IPS DF 6.9 (cell line): ENCODE data around the gene XRCC5.

Experiments used
- DNase-seq: peaks from one replicate; pipeline ENCODE4 v3.0.0-alpha.2; 2013; ENCODE audit warnings: low read depth, low spot score
- H3K27ac ChIP-seq: one replicate; pipeline ENCODE4 v1.5.1; 2013; ENCODE audit warnings: low read length, control low read depth
- H3K27me3 ChIP-seq: 2 replicates; pipeline ENCODE4 v1.6.1; 2013; ENCODE audit warnings: mild to moderate bottlenecking, low read length; ENCODE audit not compliant: control insufficient read depth, insufficient read depth
- H3K36me3 ChIP-seq: 2 replicates; pipeline ENCODE4 v1.6.1; 2013; ENCODE audit warnings: low read length; ENCODE audit not compliant: control insufficient read depth, insufficient read depth
- H3K4me1 ChIP-seq: 2 replicates; pipeline ENCODE4 v1.6.1; 2013; ENCODE audit warnings: low read length; ENCODE audit not compliant: control insufficient read depth, insufficient read depth
- H3K4me3 ChIP-seq: 2 replicates; pipeline ENCODE4 v1.5.1; 2013; ENCODE audit warnings: mild to moderate bottlenecking, low read length
- H3K9me3 ChIP-seq: 2 replicates; pipeline ENCODE4 v1.6.1; 2013; ENCODE audit warnings: low read length, inconsistent platforms; ENCODE audit not compliant: control insufficient read depth, insufficient read depth
- WGBS: extraction: QIAGEN DNeasy Blood & Tissue Kit; methylation state at CpG from one replicate; pipeline ENCODE4 v1.1.7; 2013; ENCODE audit warnings: mixed read lengths, missing lambda C conversion rate; ENCODE audit not compliant: insufficient read length, insufficient coverage; 5-methylcytosine and 5-hydroxymethylcytosine counted together

XRCC5 gene

GRCh38 chr2:216151313-216152025, 42.3 kb downstream of the XRCC5 start:
- no CpG with 5 or more reads among the region's 7 CpGs for WGBS
- Histone ChIP-seq H3K27ac (no peak overlapping the region), H3K4me3 (no peak overlapping the region), H3K9me3 (no peaks in the 10 kb centered on the region), H3K36me3 (peaks cover 36% of the 10 kb centered on the region), H3K27me3 (no peaks in the 10 kb centered on the region), H3K4me1 (no peaks in the 10 kb centered on the region)
- no peak for DNase-seq

GRCh38 chr2:216155954-216156353, 46.8 kb downstream of the XRCC5 start:
- H3K4me3 ChIP-seq: no peak overlapping the region
- H3K27me3 ChIP-seq: no peaks in the 10 kb centered on the region
- no peaks in the 10 kb centered on the region for H3K9me3 ChIP-seq
- no CpG with 5 or more reads among the region's 3 CpGs for WGBS
- no peaks in the 10 kb centered on the region for H3K4me1 ChIP-seq
- DNase-seq: no peak
- H3K36me3 ChIP-seq: peaks cover 37% of the 10 kb centered on the region
- no peak overlapping the region for H3K27ac ChIP-seq

- WGBS: no CpG with 5 or more reads among the region's 13 CpGs
- no peak for DNase-seq
- H3K27me3 ChIP-seq: no peaks in the 10 kb centered on the region
- H3K27ac ChIP-seq: no peak overlapping the region
- H3K36me3 ChIP-seq: peaks cover 35% of the 10 kb centered on the region
- no peaks in the 10 kb centered on the region for H3K4me1 ChIP-seq
- H3K9me3 ChIP-seq: no peaks in the 10 kb centered on the region
- H3K4me3 ChIP-seq: no peak overlapping the region
Measured at GRCh38 chr2:216156822-216157221, 47.7 kb downstream of the XRCC5 start.

DNA sequence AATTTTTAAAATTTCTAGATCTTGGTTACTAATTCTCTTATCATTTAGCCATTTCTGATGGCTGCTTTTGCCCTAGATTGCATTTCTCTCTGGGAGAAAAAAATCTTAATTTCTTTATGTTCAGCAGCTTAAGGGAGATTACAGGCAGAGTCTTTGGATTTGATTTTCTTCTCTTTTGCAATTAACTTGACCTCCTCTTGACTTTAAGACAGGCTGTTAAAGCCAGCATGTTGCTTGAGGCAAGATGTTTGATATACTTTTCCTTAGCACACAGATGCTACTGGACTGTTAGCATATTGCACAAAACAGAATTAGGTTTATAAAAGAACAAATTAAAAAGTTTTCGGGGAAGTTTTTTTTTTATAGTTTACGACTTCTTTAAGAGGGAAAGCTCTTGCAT, 50.0 kb downstream of the XRCC5 start:
- Histone ChIP-seq H3K27me3 (no peaks in the 10 kb centered on the region), H3K4me1 (no peaks in the 10 kb centered on the region), H3K36me3 (peaks cover 42% of the 10 kb centered on the region), H3K4me3 (no peak overlapping the region), H3K9me3 (no peaks in the 10 kb centered on the region), H3K27ac (no peak overlapping the region)
- 100% methylated on average over 2 of the region's 2 CpGs for WGBS
- DNase-seq: no peak

GRCh38 chr2:216159646-216160045, 50.5 kb downstream of the XRCC5 start:
- H3K36me3 ChIP-seq: peaks cover 44% of the 10 kb centered on the region
- H3K27me3 ChIP-seq: no peaks in the 10 kb centered on the region
- no peak overlapping the region for H3K27ac ChIP-seq
- no peak for DNase-seq
- no peak overlapping the region for H3K4me3 ChIP-seq
- H3K9me3 ChIP-seq: no peaks in the 10 kb centered on the region
- no peaks in the 10 kb centered on the region for H3K4me1 ChIP-seq
- whole genome bisulfite sequencing: no CpG with 5 or more reads among the region's 1 CpG

DNA sequence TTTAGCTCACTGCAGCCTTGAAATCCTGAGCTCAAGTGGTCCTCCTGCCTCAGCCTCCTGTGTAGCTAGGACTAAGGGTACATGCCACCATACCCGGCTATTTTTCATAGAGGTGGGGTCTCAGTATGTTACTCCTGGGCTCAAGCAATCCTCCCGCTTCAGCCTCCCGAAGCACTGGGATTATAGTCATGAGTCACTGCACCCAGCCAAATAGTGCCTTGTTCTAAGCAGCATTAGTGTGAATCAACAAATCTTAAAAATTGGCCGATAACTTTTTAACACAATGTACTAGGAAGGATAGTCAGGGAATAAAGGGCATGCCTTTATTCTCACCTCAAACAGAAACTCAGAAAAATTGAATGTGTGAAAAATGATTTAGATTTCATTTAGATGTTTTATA, 51.6 kb downstream of the XRCC5 start:
- no peak for DNase-seq
- no peaks in the 10 kb centered on the region for H3K9me3 ChIP-seq
- H3K4me3 ChIP-seq: no peak overlapping the region
- H3K36me3 ChIP-seq: peaks cover 43% of the 10 kb centered on the region
- no CpG with 5 or more reads among the region's 4 CpGs for WGBS
- H3K4me1 ChIP-seq: no peaks in the 10 kb centered on the region
- H3K27ac ChIP-seq: no peak overlapping the region
- no peaks in the 10 kb centered on the region for H3K27me3 ChIP-seq

- H3K36me3 ChIP-seq: peaks cover 39% of the 10 kb centered on the region
- no peak overlapping the region for H3K27ac ChIP-seq
- H3K9me3 ChIP-seq: no peaks in the 10 kb centered on the region
- no peak overlapping the region for H3K4me3 ChIP-seq
- WGBS: no CpG with 5 or more reads among the region's 4 CpGs
- H3K27me3 ChIP-seq: no peaks in the 10 kb centered on the region
- no peaks in the 10 kb centered on the region for H3K4me1 ChIP-seq
- no peak for DNase-seq
Measured at GRCh38 chr2:216161967-216162366, 52.8 kb downstream of the XRCC5 start.

DNA sequence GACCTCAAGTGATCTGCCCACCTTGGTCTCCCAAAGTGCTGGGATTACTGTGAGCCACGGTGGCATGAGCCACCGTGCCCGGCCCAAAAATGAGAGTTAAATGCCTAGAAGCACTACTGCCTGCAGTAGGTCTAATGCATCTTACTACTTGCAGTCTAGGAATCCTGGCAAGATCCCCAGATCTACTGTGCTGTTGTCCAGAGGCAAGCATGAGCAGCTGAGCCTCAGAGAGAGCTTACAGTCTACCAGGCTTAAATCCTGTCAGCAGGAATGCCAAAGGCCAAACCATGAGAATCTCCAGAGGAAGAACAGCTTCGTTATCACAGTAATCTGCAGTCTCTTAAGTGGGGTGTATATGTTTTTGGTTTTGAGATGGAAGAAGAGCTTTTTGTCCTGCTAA, 54.4 kb downstream of the XRCC5 start:
- no peak for DNase-seq
- H3K4me1 ChIP-seq: no peaks in the 10 kb centered on the region
- no peaks in the 10 kb centered on the region for H3K27me3 ChIP-seq
- H3K36me3 ChIP-seq: peaks cover 42% of the 10 kb centered on the region; the same call in 1 of the 2 replicates
- no peaks in the 10 kb centered on the region for H3K9me3 ChIP-seq
- H3K4me3 ChIP-seq: no peak overlapping the region
- no CpG with 5 or more reads among the region's 4 CpGs for WGBS
- H3K27ac ChIP-seq: no peak overlapping the region

DNA sequence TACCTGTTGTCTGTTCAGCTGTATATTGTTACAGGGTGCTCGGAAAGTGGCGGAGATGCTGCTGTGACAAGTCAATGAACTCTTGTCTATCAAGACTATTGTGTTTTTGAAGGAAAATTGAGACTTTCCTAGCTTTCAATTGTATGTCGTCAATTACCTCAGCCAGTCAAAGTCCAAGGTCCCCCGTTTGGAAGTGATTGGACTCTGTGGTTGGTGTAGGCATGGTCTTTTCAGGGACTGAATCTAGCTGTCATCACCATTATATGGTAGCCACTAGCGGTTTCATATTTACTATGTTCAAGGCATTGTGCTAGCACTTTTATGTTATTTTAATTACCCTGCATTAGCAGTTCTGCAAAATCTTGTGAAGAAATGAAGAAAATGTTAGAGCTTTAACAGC, 54.9 kb downstream of the XRCC5 start:
- Histone ChIP-seq H3K4me1 (no peaks in the 10 kb centered on the region), H3K36me3 (peaks cover 42% of the 10 kb centered on the region; the same call in 1 of the 2 replicates), H3K9me3 (no peaks in the 10 kb centered on the region), H3K27me3 (no peaks in the 10 kb centered on the region), H3K4me3 (no peak overlapping the region), H3K27ac (no peak overlapping the region)
- WGBS: no CpG with 5 or more reads among the region's 5 CpGs
- no peak for DNase-seq

- Histone ChIP-seq H3K36me3 (peaks cover 42% of the 10 kb centered on the region; the same call in 1 of the 2 replicates), H3K27ac (no peak overlapping the region), H3K9me3 (no peaks in the 10 kb centered on the region), H3K4me1 (no peaks in the 10 kb centered on the region), H3K27me3 (no peaks in the 10 kb centered on the region), H3K4me3 (no peak overlapping the region)
- no peak for DNase-seq
- WGBS: no CpG with 5 or more reads among the region's 4 CpGs
Measured at GRCh38 chr2:216164576-216164975, 55.4 kb downstream of the XRCC5 start.

DNA sequence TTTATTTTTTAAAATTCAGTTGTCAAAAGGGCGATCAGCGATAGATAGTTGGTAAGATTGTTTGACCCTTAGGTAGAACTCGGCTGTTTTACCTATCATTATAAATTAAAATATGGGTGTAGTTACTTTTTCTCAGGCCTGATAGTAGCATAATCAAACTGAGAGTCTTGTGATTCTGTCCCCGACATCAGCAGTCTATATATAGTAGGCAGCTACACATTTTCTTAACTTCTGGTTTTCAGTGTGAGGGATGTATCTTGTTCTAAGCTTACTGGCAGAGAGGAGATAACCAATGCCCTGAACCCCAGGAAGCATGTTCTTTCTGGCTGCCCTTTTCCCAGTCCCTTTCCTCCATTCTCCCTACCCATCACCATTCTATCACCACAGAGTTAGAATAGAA, 56.6 kb downstream of the XRCC5 start:
- Histone ChIP-seq H3K4me3 (no peak overlapping the region), H3K4me1 (no peaks in the 10 kb centered on the region), H3K9me3 (no peaks in the 10 kb centered on the region), H3K27me3 (no peaks in the 10 kb centered on the region), H3K36me3 (peaks cover 37% of the 10 kb centered on the region; the same call in 1 of the 2 replicates), H3K27ac (no peak overlapping the region)
- DNase-seq: no peak
- WGBS: no CpG with 5 or more reads among the region's 4 CpGs
